ENCODE measurements around the gene SPINT2.

Gene SPINT2

GRCh38 chr19:38298821-38299680 is 34.7 kb downstream of the SPINT2 start:
- DNase-seq (ENCODE audit: insufficient read length, low spot score) (no peak), FAIRE-seq (no peak)
- TF ChIP-seq CTCF (IDR thresholded peaks at IDR 0.05; ENCODE audit: insufficient read depth, missing control alignments): no peak

GRCh38 chr19:38303517-38304351 is 39.4 kb downstream of the SPINT2 start, which contains the start of gene C19orf33:
C19orf33 (plus strand) TSS chr19:38304251; CDS start chr19:38304262, 11 bp downstream.
- no peak for FAIRE-seq
- no peak for DNase-seq (ENCODE audit: insufficient read length, low spot score)
- TF ChIP-seq CTCF (IDR thresholded peaks at IDR 0.05; ENCODE audit: insufficient read depth, missing control alignments): no peak

GRCh38 chr19:38304352-38304865 is 40.0 kb downstream of the SPINT2 start:
- TF ChIP-seq CTCF (IDR thresholded peaks at IDR 0.05; ENCODE audit: insufficient read depth, missing control alignments): no peak
- no peak for DNase-seq (ENCODE audit: insufficient read length, low spot score)
- no peak for FAIRE-seq

GRCh38 chr19:38304866-38305429 is 40.6 kb downstream of the SPINT2 start:
- DNase-seq (ENCODE audit: insufficient read length, low spot score) (no peak), FAIRE-seq (no peak)

GRCh38 chr19:38306236-38306635 is 41.9 kb downstream of the SPINT2 start:
- no peak for TF ChIP-seq CTCF (IDR thresholded peaks at IDR 0.05; ENCODE audit: insufficient read depth, missing control alignments)
- DNase-seq (ENCODE audit: insufficient read length, low spot score) (no peak), FAIRE-seq (no peak)

More at GRCh38 chr19:38304866-38305429, 40.6 kb downstream of the SPINT2 start:
- no peak for TF ChIP-seq CTCF (IDR thresholded peaks at IDR 0.05; ENCODE audit: insufficient read depth, missing control alignments)

- TF ChIP-seq CTCF (IDR thresholded peaks at IDR 0.05; ENCODE audit: insufficient read depth, missing control alignments): no peak
- FAIRE-seq (no peak), DNase-seq (ENCODE audit: insufficient read length, low spot score) (no peak)
These were observed 42.7 kb downstream of the SPINT2 start for GRCh38 chr19:38307076-38307475.

All from D721Med (cell line).